HG02943 (cell line): Measurements from ENCODE around the gene ZBED1.
"Not testable (repeated sequence)": the region's sequence is repeated elsewhere in the genome, so short reads cannot be mapped to it uniquely, and the experiment has no call there.

Experiments used
- ATAC-seq: cut with Tn5 transposase; IDR thresholded peaks from one replicate; pipeline ENCODE4 v1.9.1; 2021; ENCODE audit warnings: mild to moderate bottlenecking, low read depth, moderate library complexity; ENCODE audit not compliant: unreplicated experiment

ZBED1 gene

GRCh38 chrX:2460821-2461710 is 39.7 kb downstream of the ZBED1 start:
- not testable (repeated sequence) for ATAC-seq

GRCh38 chrX:2460048-2460447 is 40.7 kb downstream of the ZBED1 start:
- not testable (repeated sequence) for ATAC-seq

GRCh38 chrX:2458309-2458708 is 42.5 kb downstream of the ZBED1 start:
- ATAC-seq = no peak

GRCh38 chrX:2457289-2458133 is 43.3 kb downstream of the ZBED1 start:
- ATAC-seq = no peak

GRCh38 chrX:2456091-2456490 is 44.7 kb downstream of the ZBED1 start:
- ATAC-seq = not testable (repeated sequence)

- not testable (repeated sequence) for ATAC-seq
These were observed 46.2 kb downstream of the ZBED1 start for GRCh38 chrX:2454620-2455019.

- no peak for ATAC-seq
These were observed 48.0 kb downstream of the ZBED1 start for GRCh38 chrX:2452799-2453198.

GRCh38 chrX:2452317-2452784 is 48.4 kb downstream of the ZBED1 start:
- ATAC-seq = no peak

- ATAC-seq = no peak
These were observed 49.1 kb downstream of the ZBED1 start for GRCh38 chrX:2451501-2452316.

GRCh38 chrX:2450681-2451080 is 50.1 kb downstream of the ZBED1 start:
- no peak for ATAC-seq

GRCh38 chrX:2449135-2449886 is 51.5 kb downstream of the ZBED1 start:
- no peak for ATAC-seq

- ATAC-seq = no peak
These were observed 53.3 kb downstream of the ZBED1 start for GRCh38 chrX:2447484-2447883.

GRCh38 chrX:2446815-2447214 is 54.0 kb downstream of the ZBED1 start:
- no peak for ATAC-seq

- no peak for ATAC-seq
These were observed 54.8 kb downstream of the ZBED1 start for GRCh38 chrX:2445662-2446623.

- ATAC-seq = no peak
These were observed 58.1 kb downstream of the ZBED1 start for GRCh38 chrX:2442694-2443093.

- ATAC-seq = no peak
These were observed 59.3 kb downstream of the ZBED1 start for GRCh38 chrX:2441466-2441865.

- ATAC-seq = no peak
These were observed 61.2 kb downstream of the ZBED1 start for GRCh38 chrX:2439613-2440012.
